Subcutaneous abdominal adipose tissue (tissue), 5 donors: ENCODE results near the gene EPB41L4B.

ENCODE experiments used
- H3K27ac ChIP-seq: one replicate; pipeline ENCODE4 v1.7.0; 2013; ENCODE audit warnings: low read depth, mild to moderate bottlenecking, inconsistent platforms, low read length, moderate library complexity
- H3K27me3 ChIP-seq, 5 donors: one replicate each; pipeline ENCODE4 v1.7.0; 2013; ENCODE audit warnings: low read length in 5 of 5, inconsistent platforms in 1 of 5; ENCODE audit not compliant: control insufficient read depth in 5 of 5, insufficient read depth in 4 of 5
- H3K36me3 ChIP-seq, 5 donors: one replicate each; pipeline ENCODE4 v1.7.0; 2013; ENCODE audit warnings: low read length in 5 of 5; ENCODE audit not compliant: control insufficient read depth in 5 of 5, insufficient read depth in 5 of 5
- H3K4me1 ChIP-seq, 5 donors: one replicate each; pipeline ENCODE4 v1.7.0; 2013; ENCODE audit warnings: low read length in 5 of 5, mild to moderate bottlenecking in 3 of 5, moderate library complexity in 1 of 5; ENCODE audit not compliant: control insufficient read depth in 5 of 5, insufficient read depth in 5 of 5
- H3K4me3 ChIP-seq, 5 donors: one replicate each; pipeline ENCODE4 v1.7.0; 2013; ENCODE audit warnings: low read length in 5 of 5, low read depth in 1 of 5
- H3K9ac ChIP-seq, 5 donors: one replicate each; pipeline ENCODE4 v1.7.0; 2013; ENCODE audit warnings: low read length in 5 of 5, mild to moderate bottlenecking in 4 of 5, moderate library complexity in 3 of 5
- H3K9me3 ChIP-seq, 5 donors: one replicate each; pipeline ENCODE4 v1.7.0; 2013; ENCODE audit warnings: low read length in 5 of 5; ENCODE audit not compliant: control insufficient read depth in 5 of 5
- donor health status: healthy.
- donor health status: healthy.
- donor health status: healthy.
- donor health status: healthy.
- donor health status: healthy.

The EPB41L4B gene

DNA sequence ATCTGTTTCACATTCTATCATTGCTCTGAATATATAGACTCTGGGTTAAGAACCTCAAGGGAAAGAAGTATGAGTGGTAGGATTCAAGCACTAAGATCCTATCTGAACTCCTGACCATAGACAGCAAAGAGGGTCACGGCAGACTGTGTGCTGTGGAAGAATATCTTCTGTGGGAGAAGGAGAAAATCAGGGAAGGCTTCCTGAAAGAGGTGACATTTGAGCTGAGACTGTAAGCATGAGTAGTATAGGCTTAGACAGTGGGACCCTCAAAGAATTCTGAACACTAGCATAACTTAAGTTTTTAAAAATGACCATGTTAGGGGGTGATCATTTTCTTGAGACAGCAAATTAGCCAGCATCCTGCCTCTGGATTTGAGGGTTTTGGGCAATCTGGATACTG, 157.7 kb downstream of the EPB41L4B start:
- Histone ChIP-seq H3K4me1 (peaks cover 0 to 4% (median 0%) of the 10 kb centered on the region in 5 donors), H3K9me3 (peaks cover 0 to 7% (median 6%) of the 10 kb centered on the region in 5 donors), H3K27ac (no peak overlapping the region), H3K36me3 (no peaks in the 10 kb centered on the region), H3K27me3 (peaks cover 10 to 24% (median 16%) of the 10 kb centered on the region in 5 donors), H3K4me3 (no peak overlapping the region), H3K9ac (no peak overlapping the region)

DNA sequence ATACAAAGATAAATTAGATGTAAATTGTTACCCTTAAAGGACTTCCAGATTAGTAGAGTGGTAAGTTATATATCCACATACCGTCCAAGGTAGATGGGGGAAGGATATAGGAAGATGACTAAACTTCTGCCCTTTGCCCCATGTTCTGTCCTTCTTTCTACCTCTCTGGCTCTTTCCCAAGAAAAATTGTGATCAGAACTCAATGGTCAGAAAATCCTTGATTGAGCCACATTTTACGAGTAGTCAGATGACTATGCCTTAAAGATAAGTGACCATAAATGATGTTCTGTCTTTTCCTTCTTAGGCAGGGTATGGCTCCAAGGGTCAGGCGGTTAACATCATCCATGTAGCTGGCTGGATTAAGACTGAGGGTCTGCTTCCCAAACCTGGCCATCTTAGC, 158.2 kb downstream of the EPB41L4B start:
- H3K4me3 ChIP-seq = no peak overlapping the region
- no peaks in the 10 kb centered on the region for H3K36me3 ChIP-seq
- peaks cover 0 to 7% (median 6%) of the 10 kb centered on the region in 5 donors for H3K9me3 ChIP-seq
- peaks cover 0 to 4% (median 0%) of the 10 kb centered on the region in 5 donors for H3K4me1 ChIP-seq
- no peak overlapping the region for H3K27ac ChIP-seq
- H3K9ac ChIP-seq = no peak overlapping the region
- H3K27me3 ChIP-seq = peaks cover 10 to 22% (median 15%) of the 10 kb centered on the region in 5 donors

DNA sequence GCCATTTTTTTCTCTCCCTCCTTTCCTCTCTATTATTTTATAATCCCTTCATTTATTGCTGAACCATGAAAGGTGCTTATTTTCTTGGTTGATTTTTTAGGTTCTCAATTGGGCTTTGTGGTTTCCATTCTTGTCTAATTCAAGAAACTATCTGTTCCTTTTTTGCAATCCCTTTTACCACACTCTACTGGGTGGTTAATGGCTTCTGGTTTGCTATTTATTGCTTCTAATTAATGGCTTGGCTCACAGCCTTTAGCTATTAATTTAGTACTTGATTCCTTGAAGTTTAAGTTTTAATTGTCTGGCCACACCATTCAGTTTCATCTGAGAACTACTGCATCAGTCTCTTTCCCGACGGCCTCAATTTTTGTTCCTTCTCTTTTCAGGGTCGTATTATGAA, 159.4 kb downstream of the EPB41L4B start:
- no peak overlapping the region for H3K9ac ChIP-seq
- H3K27ac ChIP-seq = no peak overlapping the region
- no peak overlapping the region for H3K4me3 ChIP-seq
- no peaks in the 10 kb centered on the region for H3K4me1 ChIP-seq
- H3K27me3 ChIP-seq = peaks cover 5 to 18% (median 9%) of the 10 kb centered on the region in 5 donors
- H3K9me3 ChIP-seq = peaks cover 0 to 7% (median 6%) of the 10 kb centered on the region in 5 donors
- H3K36me3 ChIP-seq = no peaks in the 10 kb centered on the region

DNA sequence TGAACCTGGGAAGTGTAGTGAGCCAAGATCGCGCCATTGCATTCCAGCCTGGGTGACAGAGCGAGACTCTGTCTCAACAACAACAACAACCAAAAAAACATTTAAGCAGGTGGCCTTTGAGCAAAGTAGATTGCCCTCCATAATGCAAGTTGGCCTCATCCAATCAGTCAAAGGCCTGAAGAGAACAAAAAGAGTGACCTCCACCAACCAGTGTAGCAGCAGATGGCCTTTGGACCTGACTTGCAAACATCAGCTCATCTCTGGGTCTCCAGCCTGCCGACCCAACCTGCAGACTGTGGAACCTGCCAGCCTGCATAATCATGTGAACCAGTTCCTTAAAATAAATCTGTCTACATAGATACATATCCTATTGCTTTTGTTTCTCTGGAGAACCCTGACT, 161.3 kb downstream of the EPB41L4B start:
- H3K27me3 ChIP-seq = peaks cover 0 to 8% (median 0%) of the 10 kb centered on the region in 5 donors
- no peak overlapping the region for H3K9ac ChIP-seq
- H3K27ac ChIP-seq = no peak overlapping the region
- no peaks in the 10 kb centered on the region for H3K36me3 ChIP-seq
- no peak overlapping the region for H3K4me3 ChIP-seq
- no peaks in the 10 kb centered on the region for H3K4me1 ChIP-seq
- peaks cover 0 to under 1% (median 0%) of the 10 kb centered on the region in 5 donors for H3K9me3 ChIP-seq

DNA sequence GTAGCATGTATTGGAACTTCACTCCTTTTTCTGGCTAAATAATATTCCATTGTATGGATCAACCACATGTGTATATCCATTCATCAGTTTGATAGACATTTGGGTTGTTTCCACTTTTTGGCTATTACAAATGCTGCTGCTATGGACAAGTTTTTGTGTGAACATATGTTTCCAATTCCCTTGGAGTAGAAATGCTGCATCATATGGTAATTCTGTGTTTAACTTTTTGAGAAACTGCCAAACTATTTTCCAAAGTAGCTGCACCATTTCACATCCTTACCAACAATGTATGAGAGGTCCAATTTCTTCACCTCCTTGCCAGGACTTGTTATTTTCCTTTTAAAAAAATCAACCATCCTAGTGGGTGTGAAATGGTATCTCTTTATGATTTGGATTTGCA, 162.2 kb downstream of the EPB41L4B start:
- no peak overlapping the region for H3K4me3 ChIP-seq
- no peaks in the 10 kb centered on the region for H3K4me1 ChIP-seq
- peaks cover 0 to 3% (median 0%) of the 10 kb centered on the region in 5 donors for H3K9me3 ChIP-seq
- peaks cover 0 to 2% (median 0%) of the 10 kb centered on the region in 5 donors for H3K27me3 ChIP-seq
- no peak overlapping the region for H3K27ac ChIP-seq
- no peak overlapping the region for H3K9ac ChIP-seq
- H3K36me3 ChIP-seq = no peaks in the 10 kb centered on the region

DNA sequence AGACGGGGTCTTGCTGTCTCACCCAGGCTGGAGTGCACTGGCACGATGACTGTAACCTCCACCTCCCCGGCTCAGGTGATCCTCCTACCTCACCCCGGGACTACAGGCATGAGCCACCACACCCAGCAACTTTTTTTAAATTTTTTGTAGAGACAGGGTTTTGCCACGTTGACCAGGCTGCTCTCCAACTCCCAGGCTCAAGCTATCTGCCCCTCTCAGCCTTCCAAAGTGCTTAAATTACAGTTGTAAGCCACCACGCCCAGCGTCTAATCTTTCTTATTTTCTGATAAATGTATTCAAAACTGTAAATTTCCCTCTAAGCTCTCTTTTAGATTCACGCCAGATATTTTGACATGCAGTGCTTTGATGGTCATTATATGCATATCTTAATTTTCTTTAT, 164.2 kb downstream of the EPB41L4B start:
- H3K36me3 ChIP-seq = no peaks in the 10 kb centered on the region
- H3K4me1 ChIP-seq = no peaks in the 10 kb centered on the region
- no peak overlapping the region for H3K9ac ChIP-seq
- H3K27ac ChIP-seq = no peak overlapping the region
- H3K9me3 ChIP-seq = peaks cover 4 to 10% (median 7%) of the 10 kb centered on the region in 5 donors
- H3K27me3 ChIP-seq = no peaks in the 10 kb centered on the region
- H3K4me3 ChIP-seq = no peak overlapping the region

DNA sequence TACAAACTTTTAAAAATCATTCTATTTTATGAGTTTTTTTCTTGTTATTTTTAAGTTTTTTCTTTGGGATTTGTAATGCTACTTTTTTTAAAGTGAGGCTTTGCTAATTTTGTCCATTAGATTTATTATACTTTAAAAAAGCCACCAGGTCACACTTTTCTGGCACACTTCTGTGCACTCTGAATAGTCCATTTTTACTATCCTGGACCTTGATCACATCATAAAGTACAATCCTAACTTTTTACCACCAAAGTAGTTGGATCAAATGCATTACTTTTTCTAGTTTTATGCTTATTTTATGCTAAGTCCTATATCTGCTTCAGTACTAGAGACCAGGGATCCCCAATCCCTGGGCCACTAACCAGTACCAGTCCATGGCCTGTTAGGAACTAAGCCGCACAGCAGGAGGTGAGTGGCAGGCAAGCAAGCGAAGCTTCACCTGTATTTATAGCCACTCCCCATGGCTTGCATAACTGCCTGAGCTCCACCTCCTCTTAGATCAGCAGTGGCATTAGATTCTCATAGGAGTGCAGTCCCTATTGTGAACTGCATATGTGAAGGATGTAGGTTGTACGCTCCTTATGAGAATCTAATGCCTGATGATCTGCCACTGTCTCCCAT, 169.8 kb downstream of the EPB41L4B start:
- Histone ChIP-seq H3K36me3 (no peaks in the 10 kb centered on the region), H3K27me3 (no peaks in the 10 kb centered on the region), H3K27ac (no peak overlapping the region), H3K9ac (no peak overlapping the region), H3K4me1 (no peaks in the 10 kb centered on the region), H3K9me3 (peaks cover 4 to 10% (median 7%) of the 10 kb centered on the region in 5 donors), H3K4me3 (no peak overlapping the region)

DNA sequence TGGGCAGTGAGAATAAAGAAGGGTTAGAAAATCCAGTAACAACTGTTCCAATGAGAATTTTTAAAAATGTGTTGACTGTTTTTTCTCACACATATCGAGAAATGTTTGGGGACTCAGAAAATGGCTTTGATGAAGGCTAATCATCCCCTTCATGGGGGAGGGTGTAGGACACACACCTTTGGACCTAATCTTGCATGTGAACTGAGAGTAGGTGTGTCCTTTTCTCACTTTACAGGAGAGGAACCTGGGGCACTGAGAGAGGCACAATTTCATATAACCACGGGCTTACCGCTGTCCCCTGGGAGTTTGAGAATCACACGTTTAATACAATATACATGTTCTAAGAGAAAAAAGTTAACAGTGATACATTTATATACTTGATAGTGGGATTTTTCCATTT, 171.1 kb downstream of the EPB41L4B start:
- no peaks in the 10 kb centered on the region for H3K27me3 ChIP-seq
- H3K4me3 ChIP-seq = no peak overlapping the region
- peaks cover 4 to 10% (median 7%) of the 10 kb centered on the region in 5 donors for H3K9me3 ChIP-seq
- H3K27ac ChIP-seq = no peak overlapping the region
- H3K4me1 ChIP-seq = no peaks in the 10 kb centered on the region
- H3K9ac ChIP-seq = no peak overlapping the region
- no peaks in the 10 kb centered on the region for H3K36me3 ChIP-seq

DNA sequence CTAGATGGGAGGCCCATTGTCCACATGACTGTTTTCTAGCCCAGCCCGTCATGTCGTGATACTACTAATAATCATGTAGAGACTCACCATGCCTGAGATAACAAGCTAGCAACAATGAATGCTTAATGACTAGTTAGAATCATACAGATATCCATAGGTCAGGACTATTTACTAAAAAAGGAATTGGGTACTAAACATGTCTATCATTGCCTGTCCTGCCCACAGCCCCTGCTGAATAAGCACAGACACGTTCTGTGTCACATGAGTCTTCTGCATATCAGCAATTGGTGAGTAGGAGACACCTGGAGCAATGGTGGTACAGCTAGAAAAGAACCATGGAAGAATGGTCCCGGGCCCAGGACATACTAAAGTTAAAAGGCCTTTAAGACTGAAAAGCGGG, 171.8 kb downstream of the EPB41L4B start:
- H3K27ac ChIP-seq = no peak overlapping the region
- no peaks in the 10 kb centered on the region for H3K27me3 ChIP-seq
- no peaks in the 10 kb centered on the region for H3K4me1 ChIP-seq

DNA sequence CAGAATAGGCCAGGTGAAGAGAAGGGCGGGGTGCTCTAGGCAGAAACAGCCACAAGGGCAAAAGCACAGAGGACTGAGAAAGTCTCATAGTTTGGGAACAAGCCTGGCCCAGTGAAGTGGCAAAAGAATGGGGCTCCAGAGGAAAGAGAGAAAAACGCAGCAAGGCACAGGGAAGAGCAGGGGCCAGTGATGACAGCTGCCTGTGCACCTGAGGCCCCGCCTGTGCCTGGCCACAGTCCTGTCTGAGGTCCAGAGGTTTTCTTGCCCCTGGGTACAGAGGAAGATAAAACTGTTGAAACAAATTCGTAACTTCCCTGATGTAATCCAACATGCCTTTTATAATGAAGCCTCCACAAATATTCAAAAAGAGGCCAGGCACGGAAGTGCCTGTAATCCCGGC, 175.8 kb downstream of the EPB41L4B start:
- Histone ChIP-seq H3K4me3 (no peak overlapping the region), H3K9ac (no peak overlapping the region), H3K27me3 (no peaks in the 10 kb centered on the region), H3K9me3 (no peaks in the 10 kb centered on the region), H3K27ac (no peak overlapping the region), H3K36me3 (no peaks in the 10 kb centered on the region), H3K4me1 (no peaks in the 10 kb centered on the region)

More for the DNA sequence above, 171.8 kb downstream of the EPB41L4B start:
- H3K9me3 ChIP-seq = peaks cover 4 to 10% (median 7%) of the 10 kb centered on the region in 5 donors
- no peaks in the 10 kb centered on the region for H3K36me3 ChIP-seq
- no peak overlapping the region for H3K9ac ChIP-seq
- no peak overlapping the region for H3K4me3 ChIP-seq
